ENCODE measurements around the gene HSD17B1. TPM values are rescaled to one million over a fixed set of nuclear protein-coding genes. Genes with fewer than 3 reads are reported as not detected.
"Not testable (repeated sequence)": the region's sequence is repeated elsewhere in the genome, so short reads cannot be mapped to it uniquely, and the experiment has no call there.

The HSD17B1 gene
- total RNA-seq, result 1 to 10 TPM in 1 of 5 donors, under 1 TPM in 1, not detected in 3; 0.55 to 1.8 TPM
- 1 to 10 TPM; 2.7 to 4.8 (median 4.6) TPM for polyA plus RNA-seq
- long read RNA-seq, donor 1, result 0 reads
- long read RNA-seq, donor 2, result 0 reads
- long read RNA-seq, donor 3, partial matches to known transcripts, result 6 of 6 reads
- long read RNA-seq, donor 3, other reads (novel, unspliced or antisense), result 0 of 6 reads
- long read RNA-seq, donor 4, result 0 reads
- long read RNA-seq, donor 5, result 0 reads
- long read RNA-seq, donor 6, result 0 reads
- long read RNA-seq, donor 7, result 0 reads
- long read RNA-seq, donor 8, full-length matches to known transcripts, result 1 of 1 reads
- long read RNA-seq, donor 8, partial matches to known transcripts, result 0 of 1 reads
- long read RNA-seq, donor 8, other reads (novel, unspliced or antisense), result 0 of 1 reads
- long read RNA-seq, donor 9, result 0 reads
- long read RNA-seq, donor 10, result 0 reads

- intact Hi-C loops (cut with DNase I; ENCODE audit: low total_unique reads); H3K27me3 ChIP-seq; H3K9me3 ChIP-seq; DNase-seq: not testable (repeated sequence)
- Histone ChIP-seq H3K27ac (peak within 1 kb of the TSS in 4 of 5 donors; percentile 88 to 93 (median 92)), H3K4me1 (peaks cover 22 to 55% (median 46%) of the 10 kb centered on the region in 4 donors), H3K4me3 (peak within 1 kb of the TSS; percentile 66 to 86 (median 76)), H3K36me3 (peaks cover 0 to 14% (median 6%) of the 10 kb centered on the region in 4 donors)
- 88 to 93% (median 90%) methylated on average over 9 to 15 of the region's 15 CpGs for WGBS, 5 donors
These were observed at the start of gene HSD17B1 for GRCh38 chr17:42552736-42553135. HSD17B1 (plus strand) TSS chr17:42552923; CDS start chr17:42552934, 11 bp downstream.

- Histone ChIP-seq H3K36me3 (peaks cover 42 to 100% (median 100%) of the 10 kb centered on the region in 4 donors), H3K4me3 (no peak overlapping the region), H3K4me1 (peaks cover 0 to 12% (median 0%) of the 10 kb centered on the region in 4 donors), H3K27me3 (no peaks in the 10 kb centered on the region), H3K9me3 (no peaks in the 10 kb centered on the region), H3K27ac (no peak overlapping the region)
- TF ChIP-seq POLR2A (IDR thresholded peaks at IDR 0.05) (no peak), POLR2AphosphoS5 (IDR thresholded peaks at IDR 0.05) (no peak), EP300 (IDR thresholded peaks at IDR 0.05) (no peak), CTCF (IDR thresholded peaks at IDR 0.05) (no peak)
- no peak for DNase-seq
- 91 to 97% (median 95%) methylated on average over 1 of the region's 1 CpG for WGBS, 5 donors
- intact Hi-C loops (cut with DNase I; ENCODE audit: low total_unique reads), result no loop called here
These were observed 49.8 kb upstream of the HSD17B1 start for GRCh38 chr17:42502926-42503325.

GRCh38 chr17:42507671-42508070, 45.1 kb upstream of the HSD17B1 start:
- Histone ChIP-seq H3K4me3 (no peak overlapping the region), H3K9me3 (no peaks in the 10 kb centered on the region), H3K4me1 (peaks cover 7 to 34% (median 18%) of the 10 kb centered on the region in 4 donors), H3K27me3 (no peaks in the 10 kb centered on the region), H3K36me3 (peaks cover 32 to 84% (median 78%) of the 10 kb centered on the region in 4 donors), H3K27ac (no peak overlapping the region)
- WGBS, 5 donors, result 89 to 97% (median 90%) methylated on average over 4 of the region's 4 CpGs
- TF ChIP-seq CTCF (IDR thresholded peaks at IDR 0.05) (no peak), EP300 (IDR thresholded peaks at IDR 0.05) (no peak), POLR2AphosphoS5 (IDR thresholded peaks at IDR 0.05) (no peak), POLR2A (IDR thresholded peaks at IDR 0.05) (no peak)
- no peak for DNase-seq
- intact Hi-C loops (cut with DNase I; ENCODE audit: low total_unique reads), result no loop called here

- Histone ChIP-seq H3K36me3 (peaks cover 30 to 76% (median 70%) of the 10 kb centered on the region in 4 donors), H3K27ac (no peak overlapping the region), H3K4me1 (peaks cover 16 to 44% (median 27%) of the 10 kb centered on the region in 4 donors), H3K9me3 (no peaks in the 10 kb centered on the region), H3K4me3 (no peak overlapping the region), H3K27me3 (no peaks in the 10 kb centered on the region)
- TF ChIP-seq POLR2AphosphoS5 (IDR thresholded peaks at IDR 0.05), result no peak
- no peak for TF ChIP-seq POLR2A (IDR thresholded peaks at IDR 0.05)
- TF ChIP-seq EP300 (IDR thresholded peaks at IDR 0.05), result no peak
- TF ChIP-seq CTCF (IDR thresholded peaks at IDR 0.05), result no peak
- no peak for DNase-seq
- intact Hi-C loops (cut with DNase I; ENCODE audit: low total_unique reads), result no loop called here
- 76 to 85% (median 80%) methylated on average over 12 of the region's 12 CpGs for WGBS, 5 donors
These were observed 44.1 kb upstream of the HSD17B1 start for GRCh38 chr17:42508426-42509165.
